Right lobe of liver (tissue), 6 donors: ENCODE data around the gene USP16. TPM values are rescaled to one million over a fixed set of nuclear protein-coding genes. Genes with fewer than 3 reads are reported as not detected.
A peak's percentile ranks its signal among the peaks of the same experiment; 100 is the strongest.

Experiments used
- ATAC-seq, 4 donors: fragments of 200-7000 bp; cut with Tn5 transposase; one replicate each; pipeline ENCODE4 v1.9.1; 2020; ENCODE audit warnings: mild to moderate bottlenecking in 4 of 4, moderate library complexity in 4 of 4
- DNase-seq, 3 donors: peaks; one replicate each; pipeline ENCODE4 v3.0.0-alpha.2; 2020
- H3K27ac ChIP-seq, 3 donors: fragments of 200-600 bp; one replicate each; pipeline ENCODE4 v1.8.0; 2022
- H3K27me3 ChIP-seq, 2 donors: fragments of 200-600 bp; one replicate each; pipeline ENCODE4 v1.8.0; 2022
- H3K36me3 ChIP-seq, 4 donors: fragments of 200-600 bp; sonication (generic) in 1 of 4; one replicate each; pipeline versions ENCODE4 v1.5.1 to v1.8.0; 2017 to 2022; ENCODE audit warnings: control low read depth in 1 of 4
- H3K4me1 ChIP-seq, 4 donors: fragments of 200-600 bp; sonication (generic) in 1 of 4; one replicate each; pipeline versions ENCODE4 v1.5.1 to v1.8.0; 2017 to 2022; ENCODE audit warnings: control low read depth in 1 of 4
- H3K4me3 ChIP-seq, 3 donors: fragments of 200-600 bp; one replicate each; pipeline ENCODE4 v1.8.0; 2022
- H3K9me3 ChIP-seq, 4 donors: fragments of 200-600 bp; sonication (generic) in 1 of 4; one replicate each; pipeline versions ENCODE4 v1.5.1 to v1.8.0; 2017 to 2022; ENCODE audit warnings: control low read depth in 1 of 4
- POLR2A ChIP-seq: fragments of 450-650 bp; IDR thresholded peaks from one replicate; pipeline ENCODE4 v1.6.1; 2017; ENCODE audit warnings: antibody characterized with exemption, mild to moderate bottlenecking
- WGBS: methylation state at CpG from one replicate; pipeline ENCODE4 v1.1.6; 2018; ENCODE audit warnings: low coverage, low lambda C conversion rate; ENCODE audit not compliant: insufficient coverage; ENCODE audit errors: missing lambda C conversion rate; 5-methylcytosine and 5-hydroxymethylcytosine counted together
- intact Hi-C, 2 donors: fragments of 100-400 bp; cut with DNase I; formaldehyde crosslinking; loops; one replicate each; pipeline versions ENCODE4 v1.11.2 to v1.14.1; 2022
- total RNA-seq, 6 experiments: library from RNA; depleted of rRNA in 2 of 6; stranded (reverse); fragments of >200 nt in 2 of 6; fragmentation: NEBNext Ultra II Directional in 3 of 6; extraction: Animal tissue kit (Norgen Biotek cat#: 25700) in 3 of 6; gene quantifications; one replicate each; pipeline versions ENCODE4 v1.1.0 to v1.2.4, GENCODE V29; 2016 to 2023
- TF ChIP-seq, protein P1 (sequence below), 4 donors: fragments of 200-600 bp in 3 of 4; fragments of 450-650 bp in 1 of 4; IDR thresholded peaks; one replicate each; pipeline versions ENCODE4 v1.5.1 to v1.8.0; 2016 to 2022; ENCODE audit warnings: antibody characterized with exemption in 4 of 4, mild to moderate bottlenecking in 2 of 4
- donor health status: DM: no; HTN: yes; CAD: no.
- donor health status: DM: no; HTN: no; CAD: no.
- donor health status: DM: no; HTN: no; CAD: no.
- donor health status: DM: no; HTN: yes; CAD: no.
- donor health status: DM: no; HTN: yes; CAD: no.

The USP16 gene
- total RNA-seq, 6 experiments from 2014 or later, result 14.1 to 20.5 (median 17.4) TPM

GRCh38 chr21:29034678-29035077, 10.2 kb downstream of the USP16 start:
- Histone ChIP-seq H3K27me3 (no peaks in the 10 kb centered on the region), H3K4me1 (peaks cover 0 to 3% (median 0%) of the 10 kb centered on the region in 4 donors), H3K27ac (no peak overlapping the region), H3K9me3 (no peaks in the 10 kb centered on the region), H3K4me3 (no peak overlapping the region), H3K36me3 (peaks cover 0 to 77% (median 38%) of the 10 kb centered on the region in 4 donors)
- TF ChIP-seq, protein P1, sequence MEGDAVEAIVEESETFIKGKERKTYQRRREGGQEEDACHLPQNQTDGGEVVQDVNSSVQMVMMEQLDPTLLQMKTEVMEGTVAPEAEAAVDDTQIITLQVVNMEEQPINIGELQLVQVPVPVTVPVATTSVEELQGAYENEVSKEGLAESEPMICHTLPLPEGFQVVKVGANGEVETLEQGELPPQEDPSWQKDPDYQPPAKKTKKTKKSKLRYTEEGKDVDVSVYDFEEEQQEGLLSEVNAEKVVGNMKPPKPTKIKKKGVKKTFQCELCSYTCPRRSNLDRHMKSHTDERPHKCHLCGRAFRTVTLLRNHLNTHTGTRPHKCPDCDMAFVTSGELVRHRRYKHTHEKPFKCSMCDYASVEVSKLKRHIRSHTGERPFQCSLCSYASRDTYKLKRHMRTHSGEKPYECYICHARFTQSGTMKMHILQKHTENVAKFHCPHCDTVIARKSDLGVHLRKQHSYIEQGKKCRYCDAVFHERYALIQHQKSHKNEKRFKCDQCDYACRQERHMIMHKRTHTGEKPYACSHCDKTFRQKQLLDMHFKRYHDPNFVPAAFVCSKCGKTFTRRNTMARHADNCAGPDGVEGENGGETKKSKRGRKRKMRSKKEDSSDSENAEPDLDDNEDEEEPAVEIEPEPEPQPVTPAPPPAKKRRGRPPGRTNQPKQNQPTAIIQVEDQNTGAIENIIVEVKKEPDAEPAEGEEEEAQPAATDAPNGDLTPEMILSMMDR (IDR thresholded peaks at IDR 0.05), result no peak
- no peak for TF ChIP-seq POLR2A
- no peak for ATAC-seq
- no peak for DNase-seq
- 67% methylated on average over 1 of the region's 1 CpG for WGBS
- intact Hi-C loops, result no loop called here

GRCh38 chr21:29052224-29052623, 27.8 kb downstream of the USP16 start:
- H3K4me1 ChIP-seq, result no peaks in the 10 kb centered on the region
- intact Hi-C loops, result no loop called here
- H3K27me3 ChIP-seq, result no peaks in the 10 kb centered on the region
- H3K27ac ChIP-seq, result no peak overlapping the region
- no peak for DNase-seq
- WGBS, result 97% methylated on average over 5 of the region's 5 CpGs
- no peak overlapping the region for H3K4me3 ChIP-seq
- TF ChIP-seq, protein P1 (IDR thresholded peaks at IDR 0.05), result no peak
- no peak for TF ChIP-seq POLR2A
- H3K9me3 ChIP-seq, result no peaks in the 10 kb centered on the region
- H3K36me3 ChIP-seq, result peaks cover 0 to 88% (median 20%) of the 10 kb centered on the region in 4 donors
- no peak for ATAC-seq

GRCh38 chr21:29053011-29053553, 28.6 kb downstream of the USP16 start:
- Histone ChIP-seq H3K4me1 (no peaks in the 10 kb centered on the region), H3K9me3 (no peaks in the 10 kb centered on the region), H3K4me3 (no peak overlapping the region), H3K27me3 (no peaks in the 10 kb centered on the region), H3K27ac (no peak overlapping the region), H3K36me3 (peaks cover 0 to 91% (median 19%) of the 10 kb centered on the region in 4 donors)
- DNase-seq (no peak), ATAC-seq (peak in 1 of 4 donors; percentile 23)
- TF ChIP-seq, protein P1 (IDR thresholded peaks at IDR 0.05), result no peak
- no peak for TF ChIP-seq POLR2A
- intact Hi-C loops, result no loop called here
- 90% methylated on average over 3 of the region's 5 CpGs for WGBS

DNA sequence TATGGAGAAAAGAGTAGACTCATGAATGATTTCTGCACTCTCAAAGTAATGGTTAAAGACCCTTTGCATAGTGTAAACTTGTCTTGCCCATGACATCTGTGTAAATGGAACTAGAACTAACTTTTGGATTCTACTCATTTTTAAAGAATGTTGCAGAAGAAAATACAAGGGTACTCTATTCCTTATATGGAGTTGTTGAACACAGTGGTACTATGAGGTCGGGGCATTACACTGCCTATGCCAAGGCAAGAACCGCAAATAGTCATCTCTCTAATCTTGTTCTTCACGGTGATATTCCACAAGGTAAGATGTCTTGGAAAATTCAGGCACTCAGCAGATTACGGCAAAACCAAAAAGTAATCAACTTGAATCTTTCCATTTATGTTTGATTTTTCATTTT, 29.2 kb downstream of the USP16 start:
- intact Hi-C loops, result no loop called here
- H3K27me3 ChIP-seq, result no peaks in the 10 kb centered on the region
- H3K9me3 ChIP-seq, result no peaks in the 10 kb centered on the region
- TF ChIP-seq, protein P1 (IDR thresholded peaks at IDR 0.05), result no peak
- TF ChIP-seq POLR2A, result no peak
- peaks cover 0 to 97% (median 17%) of the 10 kb centered on the region in 4 donors for H3K36me3 ChIP-seq
- H3K4me1 ChIP-seq, result no peaks in the 10 kb centered on the region
- H3K27ac ChIP-seq, result no peak overlapping the region
- 72% methylated on average over 4 of the region's 4 CpGs for WGBS
- no peak for DNase-seq
- H3K4me3 ChIP-seq, result no peak overlapping the region
- ATAC-seq, result no peak
